Mucosa of descending colon (tissue), 3 donors: ENCODE measurements around the gene G0S2. TPM values are rescaled to one million over a fixed set of nuclear protein-coding genes. Genes with fewer than 3 reads are reported as not detected.

Source experiments
- ATAC-seq: fragments of 200-7000 bp; cut with Tn5 transposase; one replicate; pipeline ENCODE4 v1.9.1; 2020; ENCODE audit warnings: mild to moderate bottlenecking, moderate library complexity
- DNase-seq, 3 donors: peaks; one replicate each; pipeline ENCODE4 v3.0.0-alpha.2; 2020
- H3K36me3 ChIP-seq: fragments of 200-600 bp; one replicate; pipeline ENCODE4 v1.8.0; 2021; ENCODE audit warnings: low read depth, mild to moderate bottlenecking
- H3K4me1 ChIP-seq: fragments of 200-600 bp; one replicate; pipeline ENCODE4 v1.8.0; 2021; ENCODE audit warnings: low read depth, mild to moderate bottlenecking
- H3K4me3 ChIP-seq: fragments of 200-600 bp; one replicate; pipeline ENCODE4 v1.8.0; 2021; ENCODE audit warnings: mild to moderate bottlenecking
- H3K9me3 ChIP-seq: fragments of 200-600 bp; one replicate; pipeline ENCODE4 v1.8.0; 2021; ENCODE audit warnings: mild to moderate bottlenecking
- CTCF ChIP-seq: fragments of 200-600 bp; IDR thresholded peaks from one replicate; pipeline ENCODE4 v1.8.0; 2022; ENCODE audit warnings: antibody characterized with exemption, mild to moderate bottlenecking
- intact Hi-C, 2 donors: fragments of 100-400 bp; cut with DNase I in 1 of 2; cut with micrococcal nuclease in 1 of 2; formaldehyde crosslinking; loops; one replicate each; pipeline versions ENCODE4 v1.11.0 to v1.11.1; 2022; cut with DNase I, micrococcal nuclease
- total RNA-seq, 3 donors: library from RNA; stranded (reverse); fragmentation: NEBNext Ultra II Directional in 2 of 3; extraction: Animal tissue kit (Norgen Biotek cat#: 25700) in 2 of 3; gene quantifications; one replicate each; pipeline versions ENCODE4 v1.2.1 to v1.2.4, GENCODE V29; 2021 to 2023
- donor health status: DM: no; HTN: no; CAD: no; lungs with moderate emphysema.
- donor health status: DM: no; HTN: no; CAD: no.
- donor health status: DM: no; HTN: yes; CAD: no.

Gene G0S2
- total RNA-seq, 3 donors from 2014 or later: 5.8 to 13.5 (median 9.0) TPM

- intact Hi-C loops: no loop called here
Observed at GRCh38 chr1:209715314-209715713, 40.1 kb downstream of the G0S2 start.

DNA sequence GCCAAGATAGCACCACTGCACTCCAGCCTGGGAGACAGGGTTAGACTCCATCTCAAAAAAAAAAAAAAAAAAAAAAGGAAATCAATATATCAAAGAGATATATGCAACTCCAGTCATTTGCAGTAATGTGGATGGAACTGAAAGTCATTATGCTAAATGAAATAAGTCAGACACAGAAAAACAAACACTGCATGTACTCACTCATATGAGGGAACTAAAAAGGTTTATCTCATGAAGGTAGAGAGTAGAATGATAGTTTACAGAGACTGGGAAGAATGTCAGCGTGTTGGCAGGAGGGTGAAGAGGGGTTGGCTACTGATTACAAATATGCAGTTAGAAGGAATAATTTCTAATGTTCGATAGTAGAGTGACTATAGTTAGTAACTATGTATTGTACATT, 42.6 kb downstream of the G0S2 start:
- DNase-seq (no peak), ATAC-seq (no peak)
- no peak for TF ChIP-seq CTCF
- H3K9me3 ChIP-seq: no peaks in the 10 kb centered on the region
- no peaks in the 10 kb centered on the region for H3K36me3 ChIP-seq
- no peak overlapping the region for H3K4me3 ChIP-seq
- H3K4me1 ChIP-seq: no peaks in the 10 kb centered on the region
- intact Hi-C loops: no loop called here

More at GRCh38 chr1:209715314-209715713, 40.1 kb downstream of the G0S2 start:
- no peak for TF ChIP-seq CTCF
- ATAC-seq (no peak), DNase-seq (no peak)
- H3K4me3 ChIP-seq: no peak overlapping the region
- no peaks in the 10 kb centered on the region for H3K9me3 ChIP-seq
- H3K36me3 ChIP-seq: no peaks in the 10 kb centered on the region
- H3K4me1 ChIP-seq: no peaks in the 10 kb centered on the region

DNA sequence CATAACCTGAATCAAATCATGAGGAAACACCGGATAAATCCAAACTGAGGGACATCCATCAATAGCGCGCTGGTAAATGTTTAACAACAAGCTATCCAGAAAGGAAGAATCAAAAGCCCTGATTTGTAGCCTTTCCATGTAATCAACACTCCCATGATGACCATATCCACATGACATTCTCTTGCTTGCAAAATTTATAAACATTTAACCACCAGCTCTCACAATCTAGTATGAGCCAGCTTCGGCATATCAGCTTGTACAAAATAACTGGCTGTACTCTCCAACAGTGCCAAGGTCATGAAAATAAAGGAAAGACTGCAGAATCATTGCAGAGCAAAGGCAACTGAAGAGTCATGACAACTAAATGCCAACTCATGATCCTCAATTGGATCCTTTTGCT, 45.1 kb downstream of the G0S2 start:
- DNase-seq: no peak
- Histone ChIP-seq H3K9me3 (no peaks in the 10 kb centered on the region), H3K36me3 (no peaks in the 10 kb centered on the region), H3K4me3 (no peak overlapping the region), H3K4me1 (no peaks in the 10 kb centered on the region)
- no peak for ATAC-seq
- no peak for TF ChIP-seq CTCF
- intact Hi-C loops: no loop called here

DNA sequence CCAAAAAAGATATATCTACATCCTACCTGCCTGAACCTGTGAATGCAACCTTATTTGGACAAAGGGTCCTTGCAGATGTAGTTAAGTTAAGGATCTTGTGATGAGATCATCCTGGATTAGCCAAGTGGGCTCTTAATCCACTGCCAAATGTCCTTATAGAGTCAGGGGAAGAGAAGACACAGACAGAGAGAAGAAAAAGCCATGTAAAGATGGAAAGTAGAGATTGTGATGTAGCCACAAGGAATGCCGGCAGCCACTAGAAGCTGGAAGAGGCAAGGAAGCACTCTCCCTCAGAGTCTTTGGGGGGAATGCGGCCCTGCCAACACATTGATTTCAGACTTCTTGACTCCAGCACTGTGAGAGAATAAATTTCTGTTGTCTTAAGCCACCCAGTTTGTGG, 45.6 kb downstream of the G0S2 start:
- H3K4me3 ChIP-seq: no peak overlapping the region
- H3K36me3 ChIP-seq: no peaks in the 10 kb centered on the region
- H3K4me1 ChIP-seq: no peaks in the 10 kb centered on the region
- DNase-seq (no peak), ATAC-seq (no peak)
- TF ChIP-seq CTCF: no peak
- no peaks in the 10 kb centered on the region for H3K9me3 ChIP-seq
- intact Hi-C loops: no loop called here

- intact Hi-C loops: no loop called here
- no peak overlapping the region for H3K4me3 ChIP-seq
- no peaks in the 10 kb centered on the region for H3K36me3 ChIP-seq
- no peak for TF ChIP-seq CTCF
- no peak for DNase-seq
- H3K9me3 ChIP-seq: no peaks in the 10 kb centered on the region
- H3K4me1 ChIP-seq: no peaks in the 10 kb centered on the region
- no peak for ATAC-seq
Observed at GRCh38 chr1:209721323-209721722, 46.1 kb downstream of the G0S2 start.

DNA sequence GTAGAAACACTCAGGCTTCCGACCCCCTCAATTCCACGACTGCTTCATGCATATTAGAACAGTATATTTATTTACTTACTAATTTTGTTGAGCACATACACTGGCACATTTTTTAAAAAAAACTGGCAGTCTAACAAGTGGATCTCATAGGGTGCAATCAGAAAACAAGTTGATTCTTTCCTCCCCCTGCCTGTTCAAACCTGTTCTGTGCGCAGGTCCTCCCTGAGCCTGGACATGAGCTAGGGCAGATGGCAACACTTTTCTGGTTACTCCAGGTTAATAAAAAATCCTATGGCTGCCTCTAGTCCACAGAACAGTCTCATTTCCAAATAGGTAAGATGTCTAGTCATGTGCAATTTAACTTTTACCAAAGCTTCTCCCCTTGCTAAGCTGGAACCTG, 48.1 kb downstream of the G0S2 start:
- ATAC-seq: no peak
- no peaks in the 10 kb centered on the region for H3K4me1 ChIP-seq
- H3K36me3 ChIP-seq: no peaks in the 10 kb centered on the region
- intact Hi-C loops: no loop called here
- no peak overlapping the region for H3K4me3 ChIP-seq
- TF ChIP-seq CTCF: no peak
- no peak for DNase-seq
- H3K9me3 ChIP-seq: no peaks in the 10 kb centered on the region
